CD14-positive monocyte (primary cell): ENCODE measurements around the gene BTBD10. TPM values are rescaled to one million over a fixed set of nuclear protein-coding genes. Genes with fewer than 3 reads are reported as not detected.

ENCODE experiments used
- DNase-seq, 3 donors: peaks; one replicate each; pipeline ENCODE4 v3.0.0-alpha.2; 2011 to 2022
- H2AFZ ChIP-seq: 2 replicates; pipeline ENCODE4 v1.6.0; 2012; ENCODE audit warnings: mild to moderate bottlenecking, low read depth, low read length, inconsistent platforms; ENCODE audit not compliant: insufficient read depth, poor library complexity, severe bottlenecking
- H3K27ac ChIP-seq, 2 donors: 1 replicate in 1 of 2; 2 replicates in 1 of 2; pipeline ENCODE4 v1.5.1; 2012 to 2013; ENCODE audit warnings: low read length in 2 of 2, control low read depth in 1 of 2, inconsistent platforms in 1 of 2, low read depth in 1 of 2, mild to moderate bottlenecking in 1 of 2
- H3K27me3 ChIP-seq, 2 donors: one replicate each; pipeline versions ENCODE4 v1.6.0 to v1.6.1; 2011 to 2013; ENCODE audit warnings: low read length in 2 of 2; ENCODE audit not compliant: control insufficient read depth in 2 of 2, insufficient read depth in 2 of 2
- H3K36me3 ChIP-seq, 2 donors: replicated peaks in 1 of 2; 1 replicate in 1 of 2; 2 replicates in 1 of 2; pipeline versions ENCODE4 v1.5.1 to v1.6.1; 2012 to 2013; ENCODE audit warnings: low read length in 2 of 2, control low read depth in 1 of 2, inconsistent platforms in 1 of 2, mild to moderate bottlenecking in 1 of 2; ENCODE audit not compliant: insufficient read depth in 2 of 2, control insufficient read depth in 1 of 2
- H3K4me1 ChIP-seq, 2 donors: 1 replicate in 1 of 2; 2 replicates in 1 of 2; pipeline versions ENCODE4 v1.5.1 to v1.6.1; 2012 to 2013; ENCODE audit warnings: low read length in 2 of 2, control low read depth in 1 of 2, inconsistent platforms in 1 of 2, mild to moderate bottlenecking in 1 of 2, moderate library complexity in 1 of 2; ENCODE audit not compliant: insufficient read depth in 2 of 2, control insufficient read depth in 1 of 2
- H3K4me2 ChIP-seq: replicated peaks from 2 replicates; pipeline ENCODE3; 2012; ENCODE audit warnings: low read length, moderate library complexity, mild to moderate bottlenecking; ENCODE audit not compliant: poor library complexity, severe bottlenecking; ENCODE audit errors: extremely low read depth
- H3K4me3 ChIP-seq, 3 experiments: fragments of 200-600 bp in 1 of 3; sonication (generic) in 1 of 3; replicated peaks in 1 of 3; 1 replicate in 2 of 3; 2 replicates in 1 of 3; pipeline ENCODE4 v1.5.1; 2011 to 2013; ENCODE audit warnings: low read length in 3 of 3, mild to moderate bottlenecking in 3 of 3, control low read depth in 2 of 3, low read depth in 2 of 3, inconsistent platforms in 1 of 3, moderate library complexity in 1 of 3
- H3K79me2 ChIP-seq: 2 replicates; pipeline ENCODE4 v1.6.0; 2012; ENCODE audit warnings: mild to moderate bottlenecking, control low read depth, inconsistent platforms, low read length, moderate library complexity; ENCODE audit not compliant: insufficient read depth
- H3K9ac ChIP-seq: 2 replicates; pipeline ENCODE4 v1.6.0; 2017; ENCODE audit warnings: low read length, mild to moderate bottlenecking; ENCODE audit not compliant: insufficient read depth, poor library complexity, severe bottlenecking
- H3K9me3 ChIP-seq, 2 donors: replicated peaks in 1 of 2; 1 replicate in 1 of 2; 2 replicates in 1 of 2; pipeline versions ENCODE4 v1.5.1 to v1.6.1; 2012 to 2013; ENCODE audit warnings: low read length in 2 of 2, control low read depth in 1 of 2; ENCODE audit not compliant: control insufficient read depth in 1 of 2, insufficient read depth in 1 of 2
- H4K20me1 ChIP-seq: 2 replicates; pipeline ENCODE4 v1.6.0; 2012; ENCODE audit warnings: mild to moderate bottlenecking, low read length, control low read depth, moderate library complexity; ENCODE audit not compliant: insufficient read depth
- H3K27ac Mint-ChIP-seq, 7 donors: one replicate each; pipeline ENCODE4 v1.8.0; 2020; ENCODE audit warnings: mild to moderate bottlenecking in 7 of 7, mixed read lengths in 7 of 7, moderate library complexity in 6 of 7, inconsistent platforms in 2 of 7
- H3K27me3 Mint-ChIP-seq, 3 donors: one replicate each; pipeline ENCODE4 v1.8.0; 2021 to 2022; ENCODE audit warnings: low read depth in 3 of 3, mild to moderate bottlenecking in 3 of 3, mixed read lengths in 3 of 3, moderate library complexity in 3 of 3, inconsistent platforms in 1 of 3
- H3K36me3 Mint-ChIP-seq, 2 donors: one replicate each; pipeline ENCODE4 v1.8.0; 2020; ENCODE audit warnings: mixed read lengths in 2 of 2, inconsistent platforms in 1 of 2, mild to moderate bottlenecking in 1 of 2
- H3K4me1 Mint-ChIP-seq: one replicate; pipeline ENCODE4 v1.8.0; 2020; ENCODE audit warnings: mild to moderate bottlenecking, mixed read lengths
- H3K4me3 Mint-ChIP-seq, 2 donors: one replicate each; pipeline ENCODE4 v1.8.0; 2020; ENCODE audit warnings: mild to moderate bottlenecking in 2 of 2, mixed read lengths in 2 of 2, moderate library complexity in 1 of 2
- H3K9me3 Mint-ChIP-seq, 7 donors: one replicate each; pipeline ENCODE4 v1.8.0; 2020 to 2022; ENCODE audit warnings: mixed read lengths in 7 of 7, mild to moderate bottlenecking in 6 of 7, moderate library complexity in 6 of 7, inconsistent platforms in 2 of 7
- WGBS: methylation state at CpG from one replicate; pipeline ENCODE4 v1.1.5; 2013; ENCODE audit warnings: missing lambda C conversion rate; ENCODE audit not compliant: insufficient coverage; 5-methylcytosine and 5-hydroxymethylcytosine counted together
- intact Hi-C, 2 donors: fragments of 100-400 bp; cut with micrococcal nuclease; formaldehyde crosslinking; loops; one replicate each; pipeline versions ENCODE4 v1.15.0 to v1.15.1; 2023
- polyA plus RNA-seq, 3 donors: library from polyadenylated mRNA; depleted of rRNA in 1 of 3; unstranded in 2 of 3; stranded (reverse) in 1 of 3; fragments of 300-500 nt in 2 of 3; fragments of >200 nt in 1 of 3; fragmentation: Illumina TruSeq in 2 of 3; gene quantifications; 1 replicate in 2 of 3; 2 replicates in 1 of 3; pipeline ENCODE4 v1.2.3, GENCODE V29; 2012 to 2021
- TF ChIP-seq, protein P1 (sequence below): fragments of 200-600 bp; IDR thresholded peaks from one replicate; pipeline ENCODE4 v1.8.0; 2022; ENCODE audit warnings: antibody characterized with exemption, mild to moderate bottlenecking

Gene BTBD10
- polyA plus RNA-seq, 3 donors, result 9.6 to 19.8 (median 13.8) TPM

DNA sequence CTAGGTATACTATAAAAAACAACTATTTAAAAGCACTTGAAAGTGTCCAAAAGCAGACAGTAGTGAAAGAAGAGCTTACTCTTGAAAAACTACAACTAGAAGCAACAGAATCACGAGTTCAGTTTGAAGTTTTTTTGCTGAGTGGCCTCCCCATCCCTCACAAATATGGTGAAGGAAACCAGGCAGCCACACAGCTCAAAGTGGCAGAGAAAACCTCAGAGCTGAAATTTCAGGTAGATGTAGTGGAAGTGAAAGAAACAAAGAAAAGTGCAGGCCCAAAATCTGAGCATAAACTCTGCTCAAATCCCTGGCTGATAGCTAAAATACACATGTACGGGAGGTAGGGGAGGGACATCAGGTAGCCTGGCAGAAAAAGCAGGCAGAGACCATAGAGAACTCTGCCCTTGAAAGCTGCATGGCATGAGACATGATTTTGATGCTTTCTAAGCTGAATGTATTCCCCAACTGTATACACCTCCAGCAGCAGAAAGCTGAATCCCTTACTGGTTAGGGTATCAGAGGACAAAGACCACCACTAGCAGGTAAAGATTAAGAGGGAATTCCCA, 12.1 kb downstream of the BTBD10 start:
- Histone ChIP-seq H2AFZ (no peak overlapping the region), H3K27me3 (no peaks in the 10 kb centered on the region), H4K20me1 (peaks cover 70% of the 10 kb centered on the region), H3K4me3 (no peak overlapping the region), H3K27ac (no peak overlapping the region), H3K36me3 (no peaks in the 10 kb centered on the region), H3K4me1 (peaks cover 9 to 15% of the 10 kb centered on the region in 2 donors), H3K9ac (no peak overlapping the region), H3K4me2 (no peak overlapping the region), H3K79me2 (peaks cover 95% of the 10 kb centered on the region), H3K9me3 (no peaks in the 10 kb centered on the region)
- no peaks in the 10 kb centered on the region for H3K27me3 Mint-ChIP-seq
- H3K4me3 Mint-ChIP-seq, result no peak overlapping the region
- H3K9me3 Mint-ChIP-seq, result peaks cover 0 to 10% (median 5%) of the 10 kb centered on the region in 7 donors
- no CpG with 5 or more reads among the region's 2 CpGs for WGBS
- peaks cover 15% of the 10 kb centered on the region for H3K4me1 Mint-ChIP-seq
- DNase-seq, result no peak
- intact Hi-C loops, result no loop called here
- H3K27ac Mint-ChIP-seq, result peak overlapping the region in 4 of 7 donors; percentile 12 to 76 (median 46)
- H3K36me3 Mint-ChIP-seq, result peaks cover 7 to 21% of the 10 kb centered on the region in 2 donors
- TF ChIP-seq, protein P1, sequence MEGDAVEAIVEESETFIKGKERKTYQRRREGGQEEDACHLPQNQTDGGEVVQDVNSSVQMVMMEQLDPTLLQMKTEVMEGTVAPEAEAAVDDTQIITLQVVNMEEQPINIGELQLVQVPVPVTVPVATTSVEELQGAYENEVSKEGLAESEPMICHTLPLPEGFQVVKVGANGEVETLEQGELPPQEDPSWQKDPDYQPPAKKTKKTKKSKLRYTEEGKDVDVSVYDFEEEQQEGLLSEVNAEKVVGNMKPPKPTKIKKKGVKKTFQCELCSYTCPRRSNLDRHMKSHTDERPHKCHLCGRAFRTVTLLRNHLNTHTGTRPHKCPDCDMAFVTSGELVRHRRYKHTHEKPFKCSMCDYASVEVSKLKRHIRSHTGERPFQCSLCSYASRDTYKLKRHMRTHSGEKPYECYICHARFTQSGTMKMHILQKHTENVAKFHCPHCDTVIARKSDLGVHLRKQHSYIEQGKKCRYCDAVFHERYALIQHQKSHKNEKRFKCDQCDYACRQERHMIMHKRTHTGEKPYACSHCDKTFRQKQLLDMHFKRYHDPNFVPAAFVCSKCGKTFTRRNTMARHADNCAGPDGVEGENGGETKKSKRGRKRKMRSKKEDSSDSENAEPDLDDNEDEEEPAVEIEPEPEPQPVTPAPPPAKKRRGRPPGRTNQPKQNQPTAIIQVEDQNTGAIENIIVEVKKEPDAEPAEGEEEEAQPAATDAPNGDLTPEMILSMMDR, result no peak

DNA sequence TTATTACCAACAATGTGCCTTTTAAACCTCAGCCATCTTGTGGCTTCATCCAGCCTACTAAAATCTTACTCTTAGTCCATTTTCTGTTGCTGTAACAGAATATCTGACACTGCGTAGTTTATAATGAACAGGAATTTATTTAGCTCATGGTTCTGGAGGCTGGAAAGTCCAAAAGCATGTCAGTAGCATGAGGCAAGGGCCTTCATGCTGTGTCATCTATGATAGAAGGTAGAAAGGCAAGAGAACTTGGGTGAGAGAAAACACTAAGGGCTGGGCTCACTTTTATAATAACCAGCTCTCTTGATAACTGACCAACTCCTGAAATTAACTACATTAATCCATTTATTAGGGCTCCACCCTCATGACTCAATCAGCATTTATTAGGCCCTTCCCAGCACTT, 13.5 kb downstream of the BTBD10 start:
- no peaks in the 10 kb centered on the region for H3K27me3 Mint-ChIP-seq
- Histone ChIP-seq H3K27me3 (no peaks in the 10 kb centered on the region), H3K4me1 (peaks cover 9 to 15% of the 10 kb centered on the region in 2 donors), H3K27ac (peak overlapping the region in 1 of 2 donors; percentile 20), H4K20me1 (peaks cover 68% of the 10 kb centered on the region), H3K4me3 (no peak overlapping the region), H3K4me2 (no peak overlapping the region), H3K79me2 (peaks cover 94% of the 10 kb centered on the region), H3K36me3 (no peaks in the 10 kb centered on the region), H3K9ac (no peak overlapping the region), H3K9me3 (no peaks in the 10 kb centered on the region), H2AFZ (no peak overlapping the region)
- no peak overlapping the region for H3K4me3 Mint-ChIP-seq
- peaks cover 15% of the 10 kb centered on the region for H3K4me1 Mint-ChIP-seq
- H3K9me3 Mint-ChIP-seq, result peaks cover 0 to 10% (median 5%) of the 10 kb centered on the region in 7 donors
- H3K36me3 Mint-ChIP-seq, result peaks cover 7 to 21% of the 10 kb centered on the region in 2 donors
- peak overlapping the region in 1 of 7 donors; percentile 67 for H3K27ac Mint-ChIP-seq
- no peak for DNase-seq
- no CpG with 5 or more reads among the region's 1 CpG for WGBS
- TF ChIP-seq, protein P1, result no peak
- intact Hi-C loops, result no loop called here
